IMR-90 (cell line): ENCODE data around the gene NFKBIE. TPM values are rescaled to one million over a fixed set of nuclear protein-coding genes. Genes with fewer than 3 reads are reported as not detected.

Experiments
- ATAC-seq: fragments of 200-7000 bp; cut with Tn5 transposase; 2 replicates; pipeline ENCODE4 v1.9.1; 2020; ENCODE audit warnings: low read depth, mild to moderate bottlenecking, moderate library complexity
- BruUV-seq: library from RNA; stranded (reverse); fragments of 400-500 nt; replicated peaks from 2 replicates; lab custom pipeline; 2021; lab: Mats Ljungman, UMichigan
- CTCF ChIA-PET: fragments of 300-600 bp; formaldehyde crosslinking; extraction: SDS; loops from one replicate; lab custom pipeline; 2021; ENCODE audit warnings: antibody characterized with exemption; lab: Yijun Ruan, JAX
- POLR2A ChIA-PET: fragments of 300-600 bp; sonication (Branson Sonifier 250); formaldehyde crosslinking; loops from one replicate; lab custom pipeline; 2022; ENCODE audit warnings: antibody characterized with exemption; ENCODE audit not compliant: unreplicated experiment; lab: Charles Lee
- DNase-seq: peaks from one replicate; pipeline ENCODE4 v3.0.0; 2013
- H2AFZ ChIP-seq: replicated peaks from 2 replicates; pipeline ENCODE3; 2013; ENCODE audit warnings: low read length, mild to moderate bottlenecking; ENCODE audit not compliant: poor library complexity
- H2AK5ac ChIP-seq: 2 replicates; pipeline ENCODE4 v1.6.1; 2013; ENCODE audit warnings: low read depth, low read length, inconsistent platforms
- H2AK9ac ChIP-seq: replicated peaks from 2 replicates; pipeline ENCODE3; 2013; ENCODE audit warnings: mild to moderate bottlenecking, low read depth, low read length, moderate library complexity; ENCODE audit not compliant: poor library complexity
- H2BK120ac ChIP-seq: 2 replicates; pipeline ENCODE4 v1.6.1; 2013; ENCODE audit warnings: low read depth, low read length, inconsistent platforms
- H2BK15ac ChIP-seq: 3 replicates; pipeline ENCODE4 v1.6.1; 2013; ENCODE audit warnings: low read depth, low read length, inconsistent platforms
- H2BK20ac ChIP-seq: 2 replicates; pipeline ENCODE4 v1.6.1; 2013; ENCODE audit warnings: low read depth, mild to moderate bottlenecking, inconsistent platforms, low read length, moderate library complexity
- H2BK5ac ChIP-seq: 2 replicates; pipeline ENCODE4 v1.6.1; 2013; ENCODE audit warnings: mild to moderate bottlenecking, low read depth, low read length, inconsistent platforms; ENCODE audit not compliant: poor library complexity, severe bottlenecking
- H3K14ac ChIP-seq: replicated peaks from 2 replicates; pipeline ENCODE4 v1.6.1; 2013; ENCODE audit warnings: low read depth, low read length, inconsistent platforms
- H3K18ac ChIP-seq: 2 replicates; pipeline ENCODE4 v1.6.1; 2013; ENCODE audit warnings: low read depth, low read length, control low read depth
- H3K23ac ChIP-seq: 2 replicates; pipeline ENCODE4 v1.6.1; 2013; ENCODE audit warnings: low read depth, low read length, inconsistent platforms
- H3K27ac ChIP-seq: 2 replicates; pipeline ENCODE4 v1.5.1; 2013; ENCODE audit warnings: mild to moderate bottlenecking, control low read depth, low read length; ENCODE audit not compliant: insufficient read depth
- H3K27me3 ChIP-seq: 2 replicates; pipeline ENCODE4 v1.6.1; 2013; ENCODE audit warnings: low read length; ENCODE audit not compliant: control insufficient read depth, insufficient read depth
- H3K36me3 ChIP-seq: 2 replicates; pipeline ENCODE4 v1.6.1; 2013; ENCODE audit warnings: low read length, mixed read lengths; ENCODE audit not compliant: control insufficient read depth, insufficient read depth
- H3K4ac ChIP-seq: 2 replicates; pipeline ENCODE4 v1.6.1; 2013; ENCODE audit warnings: low read depth, low read length, inconsistent platforms
- H3K4me1 ChIP-seq: 2 replicates; pipeline ENCODE4 v1.6.1; 2013; ENCODE audit warnings: low read length, mixed read lengths; ENCODE audit not compliant: control insufficient read depth, insufficient read depth
- H3K4me2 ChIP-seq: 2 replicates; pipeline ENCODE4 v1.6.1; 2013; ENCODE audit warnings: low read depth, mild to moderate bottlenecking, control low read depth, low read length, moderate library complexity
- H3K4me3 ChIP-seq: 2 replicates; pipeline ENCODE4 v1.5.1; 2013; ENCODE audit warnings: low read depth, mild to moderate bottlenecking, control low read depth, low read length, moderate library complexity; ENCODE audit not compliant: insufficient read depth
- H3K56ac ChIP-seq: 2 replicates; pipeline ENCODE4 v1.6.1; 2013; ENCODE audit warnings: low read length, inconsistent platforms; ENCODE audit not compliant: insufficient read depth; ENCODE audit errors: extremely low read depth
- H3K79me1 ChIP-seq, 2 experiments: 2 replicates each; pipeline ENCODE4 v1.6.1; 2013; ENCODE audit warnings: low read length in 2 of 2, inconsistent platforms in 1 of 2, low read depth in 1 of 2
- H3K9ac ChIP-seq: 2 replicates; pipeline ENCODE4 v1.6.1; 2013; ENCODE audit warnings: low read depth, low read length, control low read depth
- H3K9me1 ChIP-seq: 2 replicates; pipeline ENCODE4 v1.6.1; 2013; ENCODE audit warnings: low read length, inconsistent platforms; ENCODE audit not compliant: insufficient read depth
- H3K9me3 ChIP-seq: 2 replicates; pipeline ENCODE4 v1.6.1; 2013; ENCODE audit warnings: low read length; ENCODE audit not compliant: control insufficient read depth, insufficient read depth
- H4K20me1 ChIP-seq: 2 replicates; pipeline ENCODE4 v1.6.1; 2013; ENCODE audit warnings: low read length, inconsistent platforms; ENCODE audit not compliant: insufficient read depth
- H4K5ac ChIP-seq: 2 replicates; pipeline ENCODE4 v1.6.1; 2013; ENCODE audit warnings: mild to moderate bottlenecking, low read depth, low read length, control low read depth
- H4K8ac ChIP-seq, 2 experiments: 2 replicates each; pipeline ENCODE4 v1.6.1; 2013; ENCODE audit warnings: low read depth in 2 of 2, low read length in 2 of 2, control low read depth in 1 of 2, inconsistent platforms in 1 of 2
- H4K91ac ChIP-seq: 2 replicates; pipeline ENCODE4 v1.6.1; 2013; ENCODE audit warnings: low read depth, low read length, inconsistent platforms; ENCODE audit not compliant: insufficient read depth
- BHLHE40 ChIP-seq: fragments of 150-350 bp; IDR thresholded peaks from 2 replicates; pipeline ENCODE4 v1.6.1; 2016; ENCODE audit warnings: mild to moderate bottlenecking, low read depth, low read length
- CEBPB ChIP-seq: IDR thresholded peaks from 2 replicates; pipeline ENCODE4 v1.6.1; 2012; ENCODE audit warnings: low read depth, low read length, improper control_type of control experiment
- CHD1 ChIP-seq: IDR thresholded peaks from 2 replicates; pipeline ENCODE4 v1.6.1; 2012; ENCODE audit warnings: low read depth, low read length, improper control_type of control experiment
- FOS ChIP-seq: fragments of 150-350 bp; IDR thresholded peaks from 2 replicates; pipeline ENCODE4 v1.6.1; 2016; ENCODE audit warnings: low read depth, low read length
- MAZ ChIP-seq: IDR thresholded peaks from 2 replicates; pipeline ENCODE4 v1.6.1; 2012; ENCODE audit warnings: low read depth, mild to moderate bottlenecking, low read length, improper control_type of control experiment, moderate library complexity, borderline replicate concordance
- POLR2A ChIP-seq: IDR thresholded peaks from 2 replicates; pipeline ENCODE4 v1.6.1; 2012; ENCODE audit warnings: mild to moderate bottlenecking, low read depth, low read length
- RAD21 ChIP-seq: IDR thresholded peaks from 2 replicates; pipeline ENCODE4 v1.6.1; 2012; ENCODE audit warnings: low read length, improper control_type of control experiment
- RCOR1 ChIP-seq: IDR thresholded peaks from 2 replicates; pipeline ENCODE4 v1.6.1; 2012; ENCODE audit warnings: mild to moderate bottlenecking, low read length, improper control_type of control experiment; ENCODE audit not compliant: insufficient replicate concordance
- WGBS, 2 experiments: methylation state at CpG; one replicate each; pipeline versions ENCODE4 v1.1.5 to v1.1.7; 2013; ENCODE audit warnings: missing lambda C conversion rate in 2 of 2; ENCODE audit not compliant: insufficient read length in 1 of 2; ENCODE audit errors: extremely low coverage in 2 of 2; 5-methylcytosine and 5-hydroxymethylcytosine counted together
- dilution Hi-C: fragments of 300-500 bp; cut with HindIII; formaldehyde crosslinking; loops from one replicate; pipeline ENCODE4 v1.14.3; 2018; ENCODE audit warnings: low sequenced_read_pairs; ENCODE audit not compliant: unreplicated experiment
- in situ Hi-C: fragments of 300-500 bp; cut with MboI; formaldehyde crosslinking; loops from 3 replicates; pipeline ENCODE4 v1.14.3; 2019; ENCODE audit warnings: low sequenced_read_pairs, inconsistent platforms, mixed read lengths
- intact Hi-C: fragments of 100-400 bp; cut with micrococcal nuclease; formaldehyde crosslinking; loops from 2 replicates; pipeline ENCODE4 v1.10.0; 2022
- polyA plus RNA-seq, 3 experiments: library from polyadenylated mRNA; depleted of rRNA; stranded (reverse); fragments of >200 nt; gene quantifications; 2 replicates each; pipeline ENCODE4 v1.2.3, GENCODE V29; 2012; ENCODE audit warnings: low replicate concordance in 1 of 3
- total RNA-seq: library from RNA; depleted of rRNA; stranded (reverse); fragments of >200 nt; gene quantifications from 2 replicates; pipeline ENCODE4 v1.2.3, GENCODE V29; 2012
- TF ChIP-seq, protein P1 (sequence below): fragments of 150-350 bp; IDR thresholded peaks from 2 replicates; pipeline ENCODE4 v1.6.1; 2017; ENCODE audit warnings: mild to moderate bottlenecking, antibody characterized with exemption, low read length, low read depth
- TF ChIP-seq, protein P2 (sequence below): fragments of 150-350 bp; IDR thresholded peaks from 2 replicates; pipeline ENCODE4 v1.6.1; 2016; ENCODE audit warnings: low read depth, mild to moderate bottlenecking, low read length, moderate library complexity, borderline replicate concordance

Gene NFKBIE
- total and polyA plus RNA-seq, 2 of the 4 experiments (the other 2 are of a cell fraction), result 7.9 to 13.0 TPM

GRCh38 chr6:44253307-44254101 is 11.8 kb downstream of the NFKBIE start (continued):
- no peak for TF ChIP-seq CEBPB

DNA sequence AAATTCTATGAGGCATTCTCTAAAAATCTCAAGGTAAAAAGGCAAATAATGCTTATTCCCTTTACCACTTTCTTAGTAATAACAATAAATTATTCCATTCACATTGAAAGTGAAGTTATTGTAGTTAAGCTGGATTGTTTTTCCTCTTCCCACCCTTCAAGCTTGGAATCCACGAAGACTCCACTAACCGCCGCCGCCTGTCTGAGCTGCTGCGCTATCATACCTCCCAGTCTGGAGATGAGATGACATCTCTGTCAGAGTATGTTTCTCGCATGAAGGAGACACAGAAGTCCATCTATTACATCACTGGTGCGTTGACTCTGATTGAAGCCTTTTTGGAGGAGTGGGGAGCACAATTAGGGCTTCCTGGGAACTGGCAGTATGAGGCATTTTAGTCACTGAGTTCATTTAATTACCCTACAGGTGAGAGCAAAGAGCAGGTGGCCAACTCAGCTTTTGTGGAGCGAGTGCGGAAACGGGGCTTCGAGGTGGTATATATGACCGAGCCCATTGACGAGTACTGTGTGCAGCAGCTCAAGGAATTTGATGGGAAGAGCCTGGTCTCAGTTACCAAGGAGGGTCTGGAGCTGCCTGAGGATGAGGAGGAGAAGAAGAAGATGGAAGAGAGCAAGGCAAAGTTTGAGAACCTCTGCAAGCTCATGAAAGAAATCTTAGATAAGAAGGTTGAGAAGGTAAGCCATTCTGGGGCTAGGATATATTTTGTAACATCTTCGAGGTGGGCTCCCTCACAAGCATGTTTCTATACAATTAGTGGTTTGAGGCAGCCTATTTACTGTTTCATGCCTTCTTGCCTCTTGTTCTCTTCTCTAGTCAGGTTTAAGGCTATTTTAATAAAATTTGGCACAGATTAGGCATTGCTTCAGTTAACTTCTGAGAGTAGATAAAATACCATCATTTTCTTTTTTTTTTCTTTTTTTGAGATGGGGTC is 13.5 kb downstream of the NFKBIE start:
- Histone ChIP-seq H3K9me1 (peaks cover 10% of the 10 kb centered on the region), H4K20me1 (peaks cover 98% of the 10 kb centered on the region), H3K4me1 (peaks cover 6% of the 10 kb centered on the region), H2AK5ac (no peak overlapping the region), H4K5ac (no peak overlapping the region), H3K4ac (no peak overlapping the region), H3K36me3 (peaks cover 58% of the 10 kb centered on the region), H3K27me3 (no peaks in the 10 kb centered on the region), H3K23ac (no peak overlapping the region), H2BK20ac (no peak overlapping the region), H3K27ac (no peak overlapping the region), H3K56ac (no peak overlapping the region), H4K91ac (no peak overlapping the region), H3K4me2 (no peak overlapping the region), H3K9ac (no peak overlapping the region), H3K18ac (no peak overlapping the region), H2BK15ac (no peak overlapping the region), H3K4me3 (no peak overlapping the region), H3K9me3 (no peaks in the 10 kb centered on the region), H3K14ac (no peak overlapping the region), H2AK9ac (no peak overlapping the region), H2BK120ac (no peak overlapping the region), H2BK5ac (no peak overlapping the region), H3K79me1 (peaks cover 23 to 83% of the 10 kb centered on the region in 2 experiments), H4K8ac (no peak overlapping the region), H2AFZ (no peak overlapping the region)
- intact Hi-C loops (no loop called here), in situ Hi-C loops (no loop called here), dilution Hi-C loops (no loop called here)
- CTCF ChIA-PET, result interaction anchor here (1.1 kb wide), 1 partner anchor 17 kb away, joined by 3 read pairs; no protein-coding TSS in a partner anchor
- 83% methylated on average over 2 of the region's 14 CpGs; no CpG with 5 or more reads in 1 of the 2 experiments for WGBS, 2 experiments
- BruUV-seq, result no TSS peak
- ATAC-seq, result no peak
- no peak for DNase-seq
- POLR2A ChIA-PET, result interaction anchor here (0.5 kb wide), 1 partner anchor 81 kb away, joined by 4 read pairs; no protein-coding TSS in a partner anchor
- TF ChIP-seq MAZ, result no peak
- TF ChIP-seq RCOR1, result no peak
- TF ChIP-seq RAD21, result no peak
- TF ChIP-seq, protein P1, sequence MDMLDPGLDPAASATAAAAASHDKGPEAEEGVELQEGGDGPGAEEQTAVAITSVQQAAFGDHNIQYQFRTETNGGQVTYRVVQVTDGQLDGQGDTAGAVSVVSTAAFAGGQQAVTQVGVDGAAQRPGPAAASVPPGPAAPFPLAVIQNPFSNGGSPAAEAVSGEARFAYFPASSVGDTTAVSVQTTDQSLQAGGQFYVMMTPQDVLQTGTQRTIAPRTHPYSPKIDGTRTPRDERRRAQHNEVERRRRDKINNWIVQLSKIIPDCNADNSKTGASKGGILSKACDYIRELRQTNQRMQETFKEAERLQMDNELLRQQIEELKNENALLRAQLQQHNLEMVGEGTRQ, result no peak
- TF ChIP-seq, protein P2, sequence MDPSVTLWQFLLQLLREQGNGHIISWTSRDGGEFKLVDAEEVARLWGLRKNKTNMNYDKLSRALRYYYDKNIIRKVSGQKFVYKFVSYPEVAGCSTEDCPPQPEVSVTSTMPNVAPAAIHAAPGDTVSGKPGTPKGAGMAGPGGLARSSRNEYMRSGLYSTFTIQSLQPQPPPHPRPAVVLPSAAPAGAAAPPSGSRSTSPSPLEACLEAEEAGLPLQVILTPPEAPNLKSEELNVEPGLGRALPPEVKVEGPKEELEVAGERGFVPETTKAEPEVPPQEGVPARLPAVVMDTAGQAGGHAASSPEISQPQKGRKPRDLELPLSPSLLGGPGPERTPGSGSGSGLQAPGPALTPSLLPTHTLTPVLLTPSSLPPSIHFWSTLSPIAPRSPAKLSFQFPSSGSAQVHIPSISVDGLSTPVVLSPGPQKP, result no peak
- TF ChIP-seq FOS, result no peak
- no peak for TF ChIP-seq POLR2A
- no peak for TF ChIP-seq CHD1
- no peak for TF ChIP-seq BHLHE40
